ENCODE data around the gene FBLN1. TPM values are rescaled to one million over a fixed set of nuclear protein-coding genes. Genes with fewer than 3 reads are reported as not detected.

Gene FBLN1
- total and polyA plus RNA-seq, 9 of the 15 experiments (the other 6 are each of a cell fraction or from before 2014, with no cell fraction given) = 0.66 TPM; not detected in 8

GRCh38 chr22:45553351-45554039 is 50.8 kb downstream of the FBLN1 start:
- no TSS peak for BruUV-seq (replicated peaks)
- peak overlapping the region; percentile 63 for H2AFZ ChIP-seq (ENCODE audit: low read depth, low read length)
- intact Hi-C loops (cut with micrococcal nuclease) = loop anchor here (2.0 kb wide), 2 partner anchors 113 to 285 kb away; no protein-coding TSS in a partner anchor
- TF ChIP-seq CTCF (IDR thresholded peaks at IDR 0.05 in 2 of 3, conservative IDR thresholded peaks at IDR 0.05 in 1 of 3; ENCODE audit: insufficient read depth in 2 of 3, low read depth in 1 of 3, low read length in 3 of 3) (peak; percentile 79 to 90 (median 84)), MYC (IDR thresholded peaks at IDR 0.05; ENCODE audit: low read depth, low read length) (0 out of 2 replicates have a peak, but pooled peaks have one; percentile 24), MYC (CRISPR knock-in tag; IDR thresholded peaks at IDR 0.05; ENCODE audit: borderline replicate concordance, low read depth) (no peak), BDP1 (IDR thresholded peaks at IDR 0.05; ENCODE audit: insufficient read depth, insufficient read length) (no peak), KLF16 (IDR thresholded peaks at IDR 0.05) (0 out of 2 replicates have a peak, but pooled peaks have one; percentile 7), SMARCC2 (IDR thresholded peaks at IDR 0.05; ENCODE audit: low read depth) (no peak), NRF1 (conservative IDR thresholded peaks at IDR 0.05 in 1 of 2, IDR thresholded peaks at IDR 0.05 in 1 of 2) (peak; percentile 19 to 35; a peak in 2 of 4 replicates), STAG1 (CRISPR knock-in tag; IDR thresholded peaks at IDR 0.05; ENCODE audit: borderline replicate concordance) (peak; percentile 80; the same call in 1 of the 2 replicates)
- TF ChIP-seq, protein P1, sequence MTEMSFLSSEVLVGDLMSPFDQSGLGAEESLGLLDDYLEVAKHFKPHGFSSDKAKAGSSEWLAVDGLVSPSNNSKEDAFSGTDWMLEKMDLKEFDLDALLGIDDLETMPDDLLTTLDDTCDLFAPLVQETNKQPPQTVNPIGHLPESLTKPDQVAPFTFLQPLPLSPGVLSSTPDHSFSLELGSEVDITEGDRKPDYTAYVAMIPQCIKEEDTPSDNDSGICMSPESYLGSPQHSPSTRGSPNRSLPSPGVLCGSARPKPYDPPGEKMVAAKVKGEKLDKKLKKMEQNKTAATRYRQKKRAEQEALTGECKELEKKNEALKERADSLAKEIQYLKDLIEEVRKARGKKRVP (CRISPR knock-in tag; IDR thresholded peaks at IDR 0.05) = no peak
- TF ChIP-seq, protein P2, sequence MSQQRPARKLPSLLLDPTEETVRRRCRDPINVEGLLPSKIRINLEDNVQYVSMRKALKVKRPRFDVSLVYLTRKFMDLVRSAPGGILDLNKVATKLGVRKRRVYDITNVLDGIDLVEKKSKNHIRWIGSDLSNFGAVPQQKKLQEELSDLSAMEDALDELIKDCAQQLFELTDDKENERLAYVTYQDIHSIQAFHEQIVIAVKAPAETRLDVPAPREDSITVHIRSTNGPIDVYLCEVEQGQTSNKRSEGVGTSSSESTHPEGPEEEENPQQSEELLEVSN (IDR thresholded peaks at IDR 0.05; ENCODE audit: borderline replicate concordance in 1 of 2, extremely low read depth in 1 of 2, insufficient read depth in 1 of 2, insufficient read length in 1 of 2, low read depth in 1 of 2, low read length in 1 of 2, poor library complexity in 1 of 2, severe bottlenecking in 1 of 2) = peak in 1 of 2 experiments; percentile 43

More at GRCh38 chr22:45553351-45554039, 50.8 kb downstream of the FBLN1 start:
- H3K9me1 ChIP-seq (ENCODE audit: control insufficient read depth, insufficient read depth, low read length) = no peaks in the 10 kb centered on the region
- H3K36me3 ChIP-seq (ENCODE audit: control insufficient read depth, insufficient read depth, low read length) = no peaks in the 10 kb centered on the region
- no peaks in the 10 kb centered on the region; the same call in 1 of the 2 replicates for H3K9me3 ChIP-seq (replicated peaks; ENCODE audit: control insufficient read depth, insufficient read depth, low read depth, low read length)
- CTCF ChIA-PET (ENCODE audit: low intra/inter-chr PET ratio) = interaction anchor here (0.8 to 1.3 kb wide), 3 partner anchors 111 to 285 kb away, joined by 4 to 5 read pairs (median 4); no protein-coding TSS in a partner anchor
- H3K4me3 ChIP-seq = no peak overlapping the region
- H3K27me3 ChIP-seq (ENCODE audit: control insufficient read depth in 2 of 2, insufficient read depth in 2 of 2, low read length in 2 of 2) = peaks cover 2 to 8% of the 10 kb centered on the region in 2 experiments; a peak in 1 of 5 replicates
- ATAC-seq (peak; percentile 85), DNase-seq (ENCODE audit: extremely low read depth in 1 of 4, low spot score in 3 of 4) (peak; percentile 63 to 69 (median 68)), FAIRE-seq (peak; percentile 74)
- no peaks in the 10 kb centered on the region for H4K20me1 ChIP-seq (replicated peaks; ENCODE audit: control insufficient read depth, insufficient read depth, low read length)
- H3K4me1 ChIP-seq (replicated peaks in 1 of 2; ENCODE audit: control insufficient read depth in 2 of 2, insufficient read depth in 2 of 2, low read length in 2 of 2) = peaks cover 0 to 7% of the 10 kb centered on the region in 2 experiments; a peak in 2 of 5 replicates
- POLR2A ChIA-PET = no interaction called here
- no peaks in the 10 kb centered on the region for H3K79me2 ChIP-seq (ENCODE audit: control insufficient read depth, insufficient read depth, low read length)
- WGBS (ENCODE audit: insufficient coverage, low coverage, missing lambda C conversion rate) = 18% methylated on average over 19 of the region's 23 CpGs
- H3K27ac ChIP-seq (ENCODE audit: extremely low read depth, low read depth, low read length) = no peak overlapping the region
- H3K4me2 ChIP-seq (ENCODE audit: insufficient read depth, low read length) = peak overlapping the region; percentile 49
- no peak overlapping the region for H3K9ac ChIP-seq (ENCODE audit: insufficient read depth in 1 of 2, low read depth in 2 of 2, low read length in 2 of 2)
- in situ Hi-C loops (cut with MboI) = loop anchor here (5.0 kb wide), 2 partner anchors 106 to 286 kb away; no protein-coding TSS in a partner anchor

Measured in K562 (cell line).